ENCODE results near the gene PARD3B. TPM values are rescaled to one million over a fixed set of nuclear protein-coding genes. Genes with fewer than 3 reads are reported as not detected.

The PARD3B gene
- total RNA-seq, 1 experiment from 2014 or later = 3.6 TPM

- no peak overlapping the region for H3K4me3 ChIP-seq (ENCODE audit: low read depth in 2 of 2, low read length in 2 of 2)
- no peaks in the 10 kb centered on the region for H3K9me3 ChIP-seq (ENCODE audit: control insufficient read depth, insufficient read depth, low read depth, low read length)
- no peaks in the 10 kb centered on the region for H3K4me1 ChIP-seq (ENCODE audit: control insufficient read depth, insufficient read depth, low read length)
- in situ Hi-C loops (cut with HindIII; ENCODE audit: low pct_unique_long_range_greater_than_20kb, low sequenced_read_pairs) = no loop called here
- TF ChIP-seq SIN3A (IDR thresholded peaks at IDR 0.05; ENCODE audit: borderline replicate concordance, insufficient read depth, low read depth, low read length) (no peak), REST (IDR thresholded peaks at IDR 0.05; ENCODE audit: insufficient read depth in 1 of 2, low read depth in 2 of 2, low read length in 1 of 2) (no peak), TCF7L2 (IDR thresholded peaks at IDR 0.05; ENCODE audit: low read depth, low read length) (no peak), POLR2AphosphoS5 (IDR thresholded peaks at IDR 0.05; ENCODE audit: low read depth, low read length) (no peak)
- TF ChIP-seq, protein P1, sequence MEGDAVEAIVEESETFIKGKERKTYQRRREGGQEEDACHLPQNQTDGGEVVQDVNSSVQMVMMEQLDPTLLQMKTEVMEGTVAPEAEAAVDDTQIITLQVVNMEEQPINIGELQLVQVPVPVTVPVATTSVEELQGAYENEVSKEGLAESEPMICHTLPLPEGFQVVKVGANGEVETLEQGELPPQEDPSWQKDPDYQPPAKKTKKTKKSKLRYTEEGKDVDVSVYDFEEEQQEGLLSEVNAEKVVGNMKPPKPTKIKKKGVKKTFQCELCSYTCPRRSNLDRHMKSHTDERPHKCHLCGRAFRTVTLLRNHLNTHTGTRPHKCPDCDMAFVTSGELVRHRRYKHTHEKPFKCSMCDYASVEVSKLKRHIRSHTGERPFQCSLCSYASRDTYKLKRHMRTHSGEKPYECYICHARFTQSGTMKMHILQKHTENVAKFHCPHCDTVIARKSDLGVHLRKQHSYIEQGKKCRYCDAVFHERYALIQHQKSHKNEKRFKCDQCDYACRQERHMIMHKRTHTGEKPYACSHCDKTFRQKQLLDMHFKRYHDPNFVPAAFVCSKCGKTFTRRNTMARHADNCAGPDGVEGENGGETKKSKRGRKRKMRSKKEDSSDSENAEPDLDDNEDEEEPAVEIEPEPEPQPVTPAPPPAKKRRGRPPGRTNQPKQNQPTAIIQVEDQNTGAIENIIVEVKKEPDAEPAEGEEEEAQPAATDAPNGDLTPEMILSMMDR (IDR thresholded peaks at IDR 0.05) = no peak
- intact Hi-C loops (cut with micrococcal nuclease; ENCODE audit: unreplicated experiment) = no loop called here
- BruUV-seq (replicated peaks) = no TSS peak
- no peaks in the 10 kb centered on the region for H3K27me3 ChIP-seq (ENCODE audit: control insufficient read depth, insufficient read depth, low read length)
- no peak for ATAC-seq
- no peak for DNase-seq (ENCODE audit: low read depth, low spot score)
- no peaks in the 10 kb centered on the region for H3K36me3 ChIP-seq (ENCODE audit: control insufficient read depth, insufficient read depth, low read length)
- CTCF ChIA-PET = no interaction called here
- H3K27ac ChIP-seq (ENCODE audit: low read length) = no peak overlapping the region
- POLR2A ChIA-PET = no interaction called here
Observed at GRCh38 chr2:204664708-204665121, 119.4 kb downstream of the PARD3B start.

DNA sequence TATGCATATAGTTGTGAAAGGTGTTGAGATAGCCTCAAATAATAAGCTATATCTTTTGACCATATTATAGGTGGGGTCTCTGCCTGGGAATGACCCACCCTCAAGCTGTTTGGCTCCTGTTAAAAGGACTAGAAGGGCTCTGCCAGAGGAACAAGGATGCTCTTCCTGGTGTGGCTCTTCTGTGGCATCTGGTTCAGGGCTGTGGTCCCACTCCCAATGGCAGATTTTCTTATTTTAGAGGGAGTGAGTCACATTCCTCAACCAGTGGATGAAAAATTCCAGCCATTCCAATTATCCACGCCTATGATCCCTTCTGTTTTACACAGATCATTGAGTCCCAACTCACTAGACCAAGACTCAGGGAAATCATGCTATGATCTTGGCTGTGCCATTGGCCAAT, 119.9 kb downstream of the PARD3B start:
- DNase-seq (ENCODE audit: low read depth, low spot score) (no peak), ATAC-seq (no peak)
- Histone ChIP-seq H3K36me3 (ENCODE audit: control insufficient read depth, insufficient read depth, low read length) (no peaks in the 10 kb centered on the region), H3K9me3 (ENCODE audit: control insufficient read depth, insufficient read depth, low read depth, low read length) (no peaks in the 10 kb centered on the region), H3K4me1 (ENCODE audit: control insufficient read depth, insufficient read depth, low read length) (no peaks in the 10 kb centered on the region), H3K4me3 (ENCODE audit: low read depth in 2 of 2, low read length in 2 of 2) (no peak overlapping the region), H3K27me3 (ENCODE audit: control insufficient read depth, insufficient read depth, low read length) (no peaks in the 10 kb centered on the region), H3K27ac (ENCODE audit: low read length) (no peak overlapping the region)
- TF ChIP-seq, protein P1 (IDR thresholded peaks at IDR 0.05) = no peak
- no peak for TF ChIP-seq REST (IDR thresholded peaks at IDR 0.05; ENCODE audit: insufficient read depth in 1 of 2, low read depth in 2 of 2, low read length in 1 of 2)
- no peak for TF ChIP-seq TCF7L2 (IDR thresholded peaks at IDR 0.05; ENCODE audit: low read depth, low read length)
- TF ChIP-seq SIN3A (IDR thresholded peaks at IDR 0.05; ENCODE audit: borderline replicate concordance, insufficient read depth, low read depth, low read length) = no peak
- TF ChIP-seq POLR2AphosphoS5 (IDR thresholded peaks at IDR 0.05; ENCODE audit: low read depth, low read length) = no peak
- intact Hi-C loops (cut with micrococcal nuclease; ENCODE audit: unreplicated experiment) (no loop called here), in situ Hi-C loops (cut with HindIII; ENCODE audit: low pct_unique_long_range_greater_than_20kb, low sequenced_read_pairs) (no loop called here)
- CTCF ChIA-PET = no interaction called here
- no TSS peak for BruUV-seq (replicated peaks)
- POLR2A ChIA-PET = no interaction called here

Data from Panc1 (cell line).